ENCODE results near the gene MAP3K14.

DNA sequence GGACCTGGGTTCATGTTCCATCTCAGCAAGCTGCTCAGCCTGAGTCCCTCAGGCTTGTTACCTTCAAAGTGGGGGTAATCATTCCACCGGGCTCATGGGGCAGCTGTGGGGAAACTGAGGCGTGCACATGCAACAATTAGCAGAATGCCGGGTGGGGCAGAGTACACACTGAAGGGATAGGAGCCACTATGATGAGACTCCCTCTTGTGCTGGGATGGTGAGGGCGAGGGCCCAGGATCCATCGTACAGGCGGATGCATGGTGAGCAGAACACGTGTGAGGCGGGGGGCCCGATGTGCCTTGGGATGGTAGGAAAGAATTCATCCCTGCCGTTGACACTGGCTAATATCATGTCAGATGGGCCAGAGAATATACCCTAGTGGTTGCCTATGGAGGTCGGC, 25.5 kb upstream of the MAP3K14 start:
- TF ChIP-seq CTCF (IDR thresholded peaks at IDR 0.05; ENCODE audit: low read length) (no peak), EZH2phosphoT487 (IDR thresholded peaks at IDR 0.05; ENCODE audit: low read length) (no peak)

Measured in MM.1S (cell line).